Thyroid gland (tissue), 4 donors: ENCODE results near the gene TENM3. TPM values are rescaled to one million over a fixed set of nuclear protein-coding genes. Genes with fewer than 3 reads are reported as not detected.

ENCODE experiments used
- DNase-seq, 2 donors: peaks; one replicate each; pipeline ENCODE4 v3.0.0-alpha.2; 2019
- H3K27ac ChIP-seq, 3 donors: fragments of 200-600 bp; sonication (generic); 1 replicate in 2 of 3; 2 replicates in 1 of 3; pipeline ENCODE4 v1.5.1; 2016 to 2019; ENCODE audit warnings: mild to moderate bottlenecking in 1 of 3, moderate library complexity in 1 of 3
- H3K27me3 ChIP-seq: fragments of 200-600 bp; sonication (generic); one replicate; pipeline ENCODE4 v1.5.1; 2019
- H3K36me3 ChIP-seq, 2 donors: fragments of 200-600 bp; sonication (generic); one replicate each; pipeline ENCODE4 v1.5.1; 2016 to 2019
- H3K4me1 ChIP-seq, 2 donors: fragments of 200-600 bp; sonication (generic); one replicate each; pipeline ENCODE4 v1.5.1; 2017 to 2019
- H3K4me3 ChIP-seq, 3 donors: fragments of 200-600 bp; sonication (generic); replicated peaks in 1 of 3; 1 replicate in 2 of 3; 2 replicates in 1 of 3; pipeline ENCODE4 v1.5.1; 2016; ENCODE audit warnings: mild to moderate bottlenecking in 1 of 3
- H3K9me3 ChIP-seq: fragments of 200-600 bp; sonication (generic); one replicate; pipeline ENCODE4 v1.5.1; 2017
- POLR2A ChIP-seq, 2 donors: fragments of 450-650 bp; IDR thresholded peaks; one replicate each; pipeline ENCODE4 v1.6.1; 2017; ENCODE audit warnings: antibody characterized with exemption in 2 of 2, mild to moderate bottlenecking in 2 of 2, moderate library complexity in 1 of 2
- whole genome bisulfite sequencing, 2 donors: methylation state at CpG; one replicate each; pipeline ENCODE4 v1.1.5; 2017; 5-methylcytosine and 5-hydroxymethylcytosine counted together
- intact Hi-C: fragments of 100-400 bp; cut with DNase I; formaldehyde crosslinking; loops from one replicate; pipeline ENCODE4 v1.15.1; 2023
- total RNA-seq, 4 donors: library from RNA; depleted of rRNA; stranded (reverse); fragments of >200 nt; gene quantifications; one replicate each; pipeline ENCODE4 v1.2.3, GENCODE V29; 2016
- TF ChIP-seq, protein P1 (sequence below), 6 experiments: fragments of 200-600 bp in 3 of 6; fragments of 450-650 bp in 3 of 6; sonication (generic) in 3 of 6; IDR thresholded peaks; one replicate each; pipeline ENCODE4 v1.5.1; 2016 to 2019; ENCODE audit warnings: antibody characterized with exemption in 6 of 6, mild to moderate bottlenecking in 2 of 6, inconsistent platforms in 1 of 6, moderate library complexity in 1 of 6

Gene TENM3
- total RNA-seq, 4 donors from 2014 or later: 41.8 to 82.2 (median 68.1) TPM

GRCh38 chr4:182324282-182324681, 81.1 kb downstream of the TENM3 start:
- Histone ChIP-seq H3K9me3 (no peaks in the 10 kb centered on the region), H3K4me1 (no peaks in the 10 kb centered on the region), H3K27ac (no peak overlapping the region), H3K27me3 (no peaks in the 10 kb centered on the region), H3K36me3 (no peaks in the 10 kb centered on the region), H3K4me3 (no peak overlapping the region)
- intact Hi-C loops: no loop called here
- no peak for DNase-seq
- 94 to 95% methylated on average over 10 of the region's 10 CpGs for WGBS, 2 donors
- no peak for TF ChIP-seq POLR2A (IDR thresholded peaks at IDR 0.05)
- TF ChIP-seq, protein P1, sequence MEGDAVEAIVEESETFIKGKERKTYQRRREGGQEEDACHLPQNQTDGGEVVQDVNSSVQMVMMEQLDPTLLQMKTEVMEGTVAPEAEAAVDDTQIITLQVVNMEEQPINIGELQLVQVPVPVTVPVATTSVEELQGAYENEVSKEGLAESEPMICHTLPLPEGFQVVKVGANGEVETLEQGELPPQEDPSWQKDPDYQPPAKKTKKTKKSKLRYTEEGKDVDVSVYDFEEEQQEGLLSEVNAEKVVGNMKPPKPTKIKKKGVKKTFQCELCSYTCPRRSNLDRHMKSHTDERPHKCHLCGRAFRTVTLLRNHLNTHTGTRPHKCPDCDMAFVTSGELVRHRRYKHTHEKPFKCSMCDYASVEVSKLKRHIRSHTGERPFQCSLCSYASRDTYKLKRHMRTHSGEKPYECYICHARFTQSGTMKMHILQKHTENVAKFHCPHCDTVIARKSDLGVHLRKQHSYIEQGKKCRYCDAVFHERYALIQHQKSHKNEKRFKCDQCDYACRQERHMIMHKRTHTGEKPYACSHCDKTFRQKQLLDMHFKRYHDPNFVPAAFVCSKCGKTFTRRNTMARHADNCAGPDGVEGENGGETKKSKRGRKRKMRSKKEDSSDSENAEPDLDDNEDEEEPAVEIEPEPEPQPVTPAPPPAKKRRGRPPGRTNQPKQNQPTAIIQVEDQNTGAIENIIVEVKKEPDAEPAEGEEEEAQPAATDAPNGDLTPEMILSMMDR (IDR thresholded peaks at IDR 0.05): no peak

DNA sequence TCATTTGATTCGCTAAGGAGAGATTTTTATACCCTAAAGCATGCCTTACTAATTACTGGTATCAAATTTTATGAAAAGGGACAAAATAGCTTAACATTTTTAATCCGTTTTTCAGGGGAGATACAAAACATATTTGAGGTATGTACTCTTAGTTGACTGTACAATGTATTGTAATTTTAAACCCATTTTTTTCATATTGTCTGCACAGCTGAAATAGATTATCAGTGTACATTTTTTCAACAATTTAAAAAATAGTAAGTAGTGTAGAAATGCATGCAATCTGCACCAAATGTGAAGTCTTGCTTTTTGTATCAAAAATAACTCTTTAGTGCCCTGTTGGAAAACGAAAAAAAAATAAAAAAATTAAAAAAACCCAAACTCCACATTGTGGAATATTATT, 82.2 kb downstream of the TENM3 start:
- no peak overlapping the region for H3K27ac ChIP-seq
- no peaks in the 10 kb centered on the region for H3K9me3 ChIP-seq
- intact Hi-C loops: no loop called here
- H3K4me3 ChIP-seq: no peak overlapping the region
- H3K36me3 ChIP-seq: no peaks in the 10 kb centered on the region
- no peak for DNase-seq
- H3K4me1 ChIP-seq: no peaks in the 10 kb centered on the region
- no peak for TF ChIP-seq POLR2A (IDR thresholded peaks at IDR 0.05)
- TF ChIP-seq, protein P1 (IDR thresholded peaks at IDR 0.05): no peak
- 71 to 76% methylated on average over 3 of the region's 3 CpGs for WGBS, 2 donors
- no peaks in the 10 kb centered on the region for H3K27me3 ChIP-seq

DNA sequence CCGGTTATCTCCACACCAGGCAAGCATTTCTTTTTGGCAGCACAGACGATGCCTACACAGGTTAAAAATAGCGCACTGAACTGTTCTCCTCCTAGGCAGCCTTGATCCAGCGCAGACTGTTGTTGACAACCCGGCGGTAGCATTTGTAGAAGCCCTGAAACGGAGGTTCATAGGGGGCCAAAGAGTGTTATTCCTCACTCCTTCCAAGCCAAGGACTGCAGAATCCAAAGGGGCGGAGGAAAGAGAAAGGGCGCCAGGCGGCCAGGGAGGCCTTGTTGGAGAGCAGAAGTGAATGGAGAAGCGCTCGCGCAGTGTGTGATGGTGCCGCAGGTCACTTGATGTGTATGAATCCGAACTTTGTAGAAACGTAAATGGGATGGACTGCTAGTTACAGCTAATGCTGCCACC, 82.7 kb downstream of the TENM3 start:
- H3K36me3 ChIP-seq: no peaks in the 10 kb centered on the region
- no peak overlapping the region for H3K27ac ChIP-seq
- H3K4me3 ChIP-seq: no peak overlapping the region
- no peaks in the 10 kb centered on the region for H3K4me1 ChIP-seq
- WGBS, 2 donors: 79 to 82% methylated on average over 16 of the region's 16 CpGs
- intact Hi-C loops: no loop called here
- DNase-seq: no peak
- no peak for TF ChIP-seq POLR2A (IDR thresholded peaks at IDR 0.05)
- TF ChIP-seq, protein P1 (IDR thresholded peaks at IDR 0.05): no peak
- no peaks in the 10 kb centered on the region for H3K27me3 ChIP-seq
- H3K9me3 ChIP-seq: no peaks in the 10 kb centered on the region

DNA sequence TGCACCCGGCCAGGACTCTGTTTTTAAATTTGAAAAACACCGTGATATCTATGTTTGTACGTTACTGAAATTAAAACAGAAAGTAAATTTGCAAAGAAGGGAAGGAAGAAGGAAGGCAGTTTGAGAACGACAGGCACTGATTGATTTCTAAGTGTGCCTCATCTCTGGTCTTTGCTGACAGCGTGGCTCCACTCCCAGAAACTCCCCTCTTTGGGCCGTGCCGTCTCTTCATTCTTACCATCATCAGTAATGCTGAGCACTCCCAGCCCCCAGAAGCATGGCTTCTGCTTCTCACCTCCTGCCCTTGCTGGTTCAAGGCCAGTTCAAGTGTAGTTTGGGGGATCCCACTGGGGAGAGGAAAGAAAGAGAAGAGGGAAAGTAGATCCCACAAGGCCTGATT, 85.3 kb downstream of the TENM3 start:
- Histone ChIP-seq H3K27ac (no peak overlapping the region), H3K27me3 (no peaks in the 10 kb centered on the region), H3K9me3 (no peaks in the 10 kb centered on the region), H3K36me3 (no peaks in the 10 kb centered on the region), H3K4me1 (no peaks in the 10 kb centered on the region), H3K4me3 (no peak overlapping the region)
- TF ChIP-seq, protein P1 (IDR thresholded peaks at IDR 0.05): no peak
- TF ChIP-seq POLR2A (IDR thresholded peaks at IDR 0.05): no peak
- intact Hi-C loops: no loop called here
- WGBS, 2 donors: 88 to 89% methylated on average over 7 of the region's 7 CpGs
- no peak for DNase-seq

DNA sequence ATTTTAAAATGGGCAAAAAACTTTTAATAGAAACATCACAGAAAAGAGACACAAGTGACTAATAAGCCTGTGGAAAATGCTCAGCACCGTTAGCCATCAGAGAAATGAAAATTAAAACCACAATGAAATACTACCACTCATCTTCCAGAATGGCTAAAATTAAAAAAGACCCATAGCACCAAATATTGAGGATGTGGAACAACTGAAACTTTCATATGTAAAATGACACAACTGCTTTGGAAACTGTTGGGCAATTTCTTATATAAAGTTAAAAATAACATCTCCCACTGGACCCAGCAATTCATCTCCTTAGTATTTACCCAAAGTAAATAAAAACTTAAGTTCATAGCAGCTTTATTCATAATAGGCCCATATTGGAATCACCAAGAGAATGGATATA, 94.2 kb downstream of the TENM3 start:
- TF ChIP-seq POLR2A (IDR thresholded peaks at IDR 0.05): no peak
- TF ChIP-seq, protein P1 (IDR thresholded peaks at IDR 0.05): no peak
- Histone ChIP-seq H3K27me3 (no peaks in the 10 kb centered on the region), H3K9me3 (no peaks in the 10 kb centered on the region), H3K36me3 (no peaks in the 10 kb centered on the region), H3K4me1 (peaks cover 0 to 5% of the 10 kb centered on the region in 2 donors), H3K4me3 (no peak overlapping the region), H3K27ac (no peak overlapping the region)
- 73 to 89% methylated on average over 1 of the region's 1 CpG for whole genome bisulfite sequencing, 2 donors
- intact Hi-C loops: no loop called here
- no peak for DNase-seq
